HG02588 (cell line): ENCODE measurements around the gene SLC52A1.
A peak's percentile ranks its signal among the peaks of the same experiment; 100 is the strongest.
"Not testable (repeated sequence)": the region's sequence is repeated elsewhere in the genome, so short reads cannot be mapped to it uniquely, and the experiment has no call there.

Source experiments
- ATAC-seq: cut with Tn5 transposase; IDR thresholded peaks from one replicate; pipeline ENCODE4 v1.9.1; 2021; ENCODE audit warnings: mild to moderate bottlenecking, moderate library complexity; ENCODE audit not compliant: unreplicated experiment

The SLC52A1 gene

GRCh38 chr17:5031365-5032082 is 3.7 kb downstream of the SLC52A1 start:
- ATAC-seq, result peak; percentile 58

DNA sequence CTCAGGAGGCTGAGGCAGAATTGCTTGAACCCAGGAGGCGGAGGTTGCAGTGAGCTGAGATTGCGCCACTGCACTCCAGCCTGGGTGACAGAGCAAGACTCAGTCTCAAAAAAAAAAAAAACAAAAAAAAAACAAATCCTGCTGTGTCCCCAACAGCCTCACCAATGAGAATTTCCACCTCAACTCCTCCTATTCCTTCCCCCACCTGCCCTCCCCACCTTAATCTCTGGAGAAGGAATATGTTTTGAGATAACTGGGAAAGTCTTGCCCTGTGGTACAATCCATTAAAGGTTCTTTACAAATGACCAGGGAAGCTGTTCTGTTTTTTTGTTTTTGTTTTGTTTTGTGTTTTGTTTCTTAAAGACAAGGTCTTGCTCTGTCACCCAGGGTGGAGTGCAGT is 5.1 kb downstream of the SLC52A1 start:
- not testable (repeated sequence) for ATAC-seq

- no peak for ATAC-seq
Observed at GRCh38 chr17:5027916-5028315, 7.3 kb downstream of the SLC52A1 start.

DNA sequence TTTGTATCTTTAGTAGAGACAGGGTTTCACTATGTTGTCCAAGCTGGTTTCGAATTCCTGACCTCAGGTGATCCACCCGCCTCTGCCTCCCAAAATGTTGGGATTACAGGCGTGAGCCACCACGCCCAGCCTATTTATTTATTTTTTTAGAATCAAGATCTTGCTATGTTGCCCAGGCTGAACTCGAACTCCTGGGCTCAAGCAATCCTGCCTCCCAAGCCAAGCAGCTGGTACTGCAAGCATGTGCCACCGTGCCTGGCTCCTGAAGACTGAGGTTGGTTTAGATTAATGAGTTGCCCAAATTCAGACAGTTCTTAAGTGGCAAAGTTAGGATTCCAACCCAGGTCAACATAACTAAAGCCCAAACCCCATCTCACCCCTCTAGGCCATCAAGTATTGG is 7.9 kb downstream of the SLC52A1 start:
- ATAC-seq, result no peak

- ATAC-seq, result no peak
Observed at GRCh38 chr17:5024604-5025003, 10.6 kb downstream of the SLC52A1 start.

- ATAC-seq, result no peak
Observed at GRCh38 chr17:5023588-5024147, 11.6 kb downstream of the SLC52A1 start.

DNA sequence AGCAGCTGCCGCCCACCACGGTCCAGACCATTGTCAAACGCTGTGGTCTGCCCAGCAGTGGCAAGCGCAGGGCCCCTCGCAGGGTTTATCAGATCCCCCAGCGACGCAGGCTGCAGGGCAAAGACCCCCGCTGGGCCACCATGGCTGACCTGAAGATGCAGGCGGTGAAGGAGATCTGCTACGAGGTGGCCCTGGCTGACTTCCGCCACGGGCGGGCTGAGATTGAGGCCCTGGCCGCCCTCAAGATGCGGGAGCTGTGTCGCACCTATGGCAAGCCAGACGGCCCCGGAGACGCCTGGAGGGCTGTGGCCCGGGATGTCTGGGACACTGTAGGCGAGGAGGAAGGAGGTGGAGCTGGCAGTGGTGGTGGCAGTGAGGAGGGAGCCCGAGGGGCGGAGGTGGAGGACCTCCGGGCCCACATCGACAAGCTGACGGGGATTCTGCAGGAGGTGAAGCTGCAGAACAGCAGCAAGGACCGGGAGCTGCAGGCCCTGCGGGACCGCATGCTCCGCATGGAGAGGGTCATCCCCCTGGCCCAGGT is 13.0 kb downstream of the SLC52A1 start:
- no peak for ATAC-seq

- no peak for ATAC-seq
Observed at GRCh38 chr17:5020502-5021023, 14.7 kb downstream of the SLC52A1 start.

- ATAC-seq, result no peak
Observed at GRCh38 chr17:5019475-5019956, 15.7 kb downstream of the SLC52A1 start.

- ATAC-seq, result no peak
Observed at GRCh38 chr17:5014357-5014756, 20.9 kb downstream of the SLC52A1 start.

DNA sequence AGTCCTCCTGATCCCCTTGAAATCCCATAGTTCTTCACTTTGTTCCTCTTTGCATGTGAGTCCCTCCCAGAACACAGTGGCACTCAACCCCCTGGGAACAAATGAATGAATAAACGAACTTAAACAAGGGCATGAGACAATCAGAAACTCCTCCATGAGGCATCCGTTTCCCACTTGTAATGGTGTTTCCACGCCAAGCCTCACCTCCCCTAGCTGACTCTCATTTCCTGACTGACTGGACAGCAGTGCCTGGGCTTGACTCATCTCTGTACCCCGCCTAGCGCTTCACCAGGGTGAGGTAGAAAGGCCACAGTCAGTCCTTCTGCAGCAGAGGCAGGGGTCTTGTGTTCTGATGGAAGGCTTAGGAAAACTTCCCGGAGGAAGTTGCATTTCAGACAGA is 23.3 kb downstream of the SLC52A1 start:
- ATAC-seq, result no peak

DNA sequence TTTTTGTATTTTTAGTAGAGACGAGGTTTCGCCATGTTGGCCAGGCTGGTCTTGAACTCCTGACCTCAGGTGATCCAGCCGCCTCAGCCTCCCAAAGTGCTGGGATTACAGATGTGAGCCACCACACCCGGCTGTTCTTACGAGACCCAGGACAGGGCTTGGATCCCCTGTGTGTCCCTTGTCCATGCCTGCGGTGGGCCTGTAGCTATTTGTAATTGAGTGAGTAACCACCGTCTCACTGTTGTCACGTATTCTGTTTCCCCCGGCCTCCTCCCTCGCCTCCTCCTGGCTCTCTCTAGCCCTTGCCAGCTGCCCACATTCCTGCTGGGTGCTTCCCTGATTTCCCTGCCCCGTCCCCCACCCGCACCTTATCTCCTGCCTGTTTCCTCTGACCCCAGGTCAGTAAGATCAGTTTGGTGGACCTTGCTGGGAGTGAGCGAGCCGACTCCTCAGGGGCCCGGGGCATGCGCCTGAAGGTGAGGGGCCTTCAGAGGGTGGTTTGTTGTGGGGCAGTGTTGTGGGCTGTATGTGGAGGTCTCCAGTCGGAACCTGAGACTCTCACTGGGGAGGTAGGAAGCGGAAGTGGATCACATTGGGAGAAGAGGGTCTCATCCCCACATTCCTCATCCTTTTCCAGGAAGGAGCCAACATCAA is 31.9 kb downstream of the SLC52A1 start:
- ATAC-seq, result no peak

GRCh38 chr17:5002121-5002788 is 33.0 kb downstream of the SLC52A1 start:
- ATAC-seq, result no peak

GRCh38 chr17:5000237-5000639 is 35.0 kb downstream of the SLC52A1 start:
- ATAC-seq, result no peak

DNA sequence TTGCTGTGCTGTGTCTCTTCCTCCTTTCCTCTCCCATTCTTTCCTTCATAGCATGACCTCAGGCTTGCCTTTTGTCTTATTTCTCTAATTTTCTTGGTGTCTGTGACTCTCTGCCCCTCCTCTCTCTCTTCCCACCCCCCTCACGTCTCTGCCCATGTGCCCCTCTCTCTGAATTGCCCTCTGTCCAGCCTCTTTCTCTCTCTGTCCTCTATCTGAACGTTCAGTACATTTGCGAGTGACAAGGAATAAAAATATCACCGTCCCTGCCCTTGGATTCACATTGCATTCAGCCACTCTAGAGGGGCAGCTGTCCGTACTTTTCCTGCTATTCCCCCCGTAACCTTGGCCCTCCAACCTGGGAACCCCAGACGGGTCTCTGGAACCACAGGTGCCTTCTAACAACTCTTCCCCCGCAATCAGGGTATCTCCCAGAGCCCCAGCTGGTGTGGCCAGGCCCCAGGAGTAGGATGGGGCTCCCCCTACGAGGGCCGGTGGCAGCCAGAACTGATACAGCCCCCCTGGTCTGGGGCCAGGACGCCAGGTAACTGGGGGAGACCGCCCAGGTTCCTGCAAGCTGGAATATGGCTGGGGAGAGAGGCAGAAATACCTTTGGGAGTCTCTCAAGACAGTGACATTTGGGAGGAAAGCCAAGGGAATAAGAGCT is 35.7 kb downstream of the SLC52A1 start:
- ATAC-seq, result no peak

DNA sequence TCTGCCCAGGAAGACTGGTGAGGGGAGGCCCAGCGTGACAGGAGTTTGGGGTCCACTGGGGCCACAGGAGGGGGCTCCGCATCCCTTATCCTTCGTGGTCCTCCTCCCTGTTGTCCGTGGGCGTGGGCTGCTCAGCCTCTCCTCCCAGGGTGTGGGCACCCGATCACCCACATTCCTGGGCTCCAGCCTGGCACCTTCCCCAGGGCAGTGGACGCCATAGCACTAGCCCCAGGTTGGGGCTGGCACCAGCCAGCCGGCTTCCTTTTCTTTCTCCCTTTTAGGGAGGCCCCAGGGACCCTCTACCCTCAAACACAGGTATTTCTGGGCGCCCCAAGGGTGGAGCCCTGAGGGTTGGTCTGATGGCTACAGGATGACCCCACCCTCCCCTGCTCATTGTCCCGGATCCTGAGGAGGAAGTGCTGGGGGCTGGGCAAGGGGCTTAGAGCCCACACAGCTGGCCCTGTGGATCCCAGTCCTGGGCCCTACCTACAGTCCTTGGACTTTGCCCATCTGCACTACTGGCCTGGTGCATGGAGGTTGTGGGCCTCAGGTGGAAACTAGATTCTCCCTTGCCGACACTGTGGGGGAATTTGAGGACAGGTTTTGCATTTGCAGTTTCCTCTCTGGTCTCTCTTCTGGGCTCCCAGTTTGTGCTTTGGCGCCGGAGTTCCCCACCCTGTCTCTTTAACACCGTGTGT is 36.3 kb downstream of the SLC52A1 start:
- no peak for ATAC-seq

DNA sequence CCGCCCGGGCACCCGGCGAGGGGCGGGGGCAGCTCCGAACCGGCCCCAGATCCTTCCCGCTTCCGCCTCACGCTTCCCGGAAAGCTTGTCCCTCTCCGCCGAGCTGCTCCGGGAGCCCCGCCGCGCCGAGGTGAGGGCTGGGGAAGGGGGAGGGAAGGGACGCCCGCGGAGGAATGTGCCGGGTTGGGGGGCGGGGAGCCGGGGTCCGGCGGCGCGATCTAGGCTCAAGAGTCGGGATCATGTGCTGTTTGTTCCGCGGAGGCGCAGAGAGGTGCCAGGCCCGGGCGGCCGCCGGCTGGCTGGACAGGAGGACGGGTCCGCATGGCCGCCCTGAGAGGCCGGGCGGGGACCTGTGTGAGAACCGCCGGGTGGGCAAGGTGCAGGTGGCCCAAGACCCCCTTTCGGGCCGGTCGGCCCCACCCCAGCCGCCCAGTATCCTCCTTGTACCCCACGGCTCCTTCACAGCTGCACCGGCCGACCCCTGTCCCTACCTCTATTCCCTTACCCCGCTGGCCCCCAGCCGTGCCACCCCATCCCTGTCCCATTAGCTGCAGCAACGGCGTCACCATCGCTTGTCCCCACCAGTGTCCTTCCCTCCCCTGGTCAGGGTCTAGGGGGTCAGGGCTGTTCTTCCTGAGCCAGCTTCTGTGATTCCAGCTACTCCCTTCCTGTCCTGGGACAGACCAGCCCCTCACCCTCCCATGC is 37.0 kb downstream of the SLC52A1 start:
- peak; percentile 6 for ATAC-seq

GRCh38 chr17:4997302-4998026 is 37.8 kb downstream of the SLC52A1 start, which contains the start of the genes INCA1 and KIF1C:
Gene INCA1 (minus strand): TSS chr17:4997522. CDS start chr17:4994437, 3,085 bp downstream.
Gene KIF1C (plus strand): TSS chr17:4997950. CDS start chr17:5000247, 2,297 bp downstream.
- peak; percentile 78 for ATAC-seq
